Camera-type eye (tissue), 1 donor: ENCODE measurements around the gene LRP11. TPM values are rescaled to one million over a fixed set of nuclear protein-coding genes. Genes with fewer than 3 reads are reported as not detected.

Experiments used
- total RNA-seq: library from RNA; depleted of rRNA; stranded (reverse); fragments of >200 nt; gene quantifications from one replicate; pipeline ENCODE4 v1.2.3, GENCODE V29; 2014

Gene LRP11
- 39.4 TPM for total RNA-seq

GRCh38 chr6:149863698-149864577 is at the start of gene LRP11:
Gene LRP11, minus strand, starts transcription at chr6:149864359. Its CDS starts 339 bp downstream, at chr6:149864020.

GRCh38 chr6:149897855-149898744 is 33.9 kb upstream of the LRP11 start, which contains the start of gene RAET1E:
Gene RAET1E, minus strand, starts transcription at chr6:149898113. Its CDS starts 7,212 bp downstream, at chr6:149890901.

Other genes starting within 250 kb of the LRP11 start
- 31.0 TPM for gene KATNA1, start 215.6 kb downstream of the LRP11 start, total RNA-seq
- 52.7 TPM for gene LATS1, start 146.3 kb downstream of the LRP11 start, total RNA-seq
- 41.5 TPM for gene NUP43, start 117.8 kb downstream of the LRP11 start, total RNA-seq
- 121 TPM for gene PCMT1, start 114.6 kb downstream of the LRP11 start, total RNA-seq
- gene RAET1E, start 33.8 kb upstream of the LRP11 start, total RNA-seq, result 0.22 TPM
- gene RAET1G, start 58.8 kb upstream of the LRP11 start, total RNA-seq, result not detected
- gene ULBP2, start 77.7 kb upstream of the LRP11 start, total RNA-seq, result 1.8 TPM
- gene ULBP1, start 99.6 kb upstream of the LRP11 start, total RNA-seq, result 0.60 TPM
- gene RAET1L, start 161.2 kb upstream of the LRP11 start, total RNA-seq, result not detected
- 4.2 TPM for gene ULBP3, start 204.8 kb upstream of the LRP11 start, total RNA-seq